SK-N-SH treated with all-trans-retinoic acid at 6 μM for 48 hours (cell line): Measurements from ENCODE around the gene ZDHHC3.

ENCODE experiments used
- ATAC-seq: fragments of 200-7000 bp; cut with Tn5 transposase; 3 replicates; pipeline ENCODE4 v1.9.1; 2020; ENCODE audit warnings: mild to moderate bottlenecking, moderate library complexity
- ARNTL ChIP-seq: fragments of 450-650 bp; formaldehyde crosslinking; IDR thresholded peaks from 2 replicates; pipeline ENCODE4 v1.5.0; 2020; ENCODE audit warnings: low read depth, mild to moderate bottlenecking, moderate library complexity, borderline replicate concordance
- BACH2 ChIP-seq: fragments of 250-450 bp; sonication (Bioruptor Pico); IDR thresholded peaks from 2 replicates; pipeline ENCODE4 v1.9.0; 2021; ENCODE audit warnings: mild to moderate bottlenecking, borderline replicate concordance
- CSDC2 ChIP-seq: fragments of 250-450 bp; sonication (Bioruptor Pico); IDR thresholded peaks from 2 replicates; pipeline ENCODE4 v1.5.0; 2020; ENCODE audit warnings: mild to moderate bottlenecking, moderate library complexity
- ESRRG ChIP-seq: fragments of 250-450 bp; sonication (Bioruptor Pico); IDR thresholded peaks from 2 replicates; pipeline ENCODE4 v1.6.1; 2021; ENCODE audit warnings: mild to moderate bottlenecking
- GLIS3 ChIP-seq: fragments of 250-450 bp; sonication (Bioruptor Pico); IDR thresholded peaks from 2 replicates; pipeline ENCODE4 v1.5.0; 2020; ENCODE audit warnings: mild to moderate bottlenecking, moderate library complexity
- ISL1 ChIP-seq: fragments of 250-450 bp; sonication (Bioruptor Pico); IDR thresholded peaks from 2 replicates; pipeline ENCODE4 v2.1.2; 2022; ENCODE audit warnings: mild to moderate bottlenecking, moderate library complexity
- OSR1 ChIP-seq: fragments of 250-450 bp; sonication (Bioruptor Pico); IDR thresholded peaks from 2 replicates; pipeline ENCODE4 v1.8.0; 2022; ENCODE audit warnings: moderate library complexity, mild to moderate bottlenecking, inconsistent platforms
- PPARA ChIP-seq: fragments of 250-450 bp; sonication (Bioruptor Pico); IDR thresholded peaks from 2 replicates; pipeline ENCODE4 v1.5.0; 2020; ENCODE audit warnings: mild to moderate bottlenecking, borderline replicate concordance
- RARB ChIP-seq: fragments of 250-450 bp; sonication (Bioruptor Pico); IDR thresholded peaks from 2 replicates; pipeline ENCODE4 v1.8.0; 2021; ENCODE audit warnings: mild to moderate bottlenecking, moderate library complexity
- SNAI2 ChIP-seq: fragments of 250-450 bp; sonication (Bioruptor Pico); IDR thresholded peaks from 2 replicates; pipeline ENCODE4 v1.5.0; 2020; ENCODE audit warnings: mild to moderate bottlenecking, moderate library complexity
- TCF4 ChIP-seq: fragments of 250-450 bp; sonication (Bioruptor Pico); IDR thresholded peaks from 2 replicates; pipeline ENCODE4 v1.8.0; 2021; ENCODE audit warnings: mild to moderate bottlenecking, moderate library complexity, borderline replicate concordance
- ZC3H10 ChIP-seq: fragments of 250-450 bp; sonication (Bioruptor Pico); IDR thresholded peaks from 2 replicates; pipeline ENCODE4 v1.5.1; 2021; ENCODE audit warnings: mild to moderate bottlenecking, moderate library complexity
- ZFP3 ChIP-seq: fragments of 250-450 bp; sonication (Bioruptor Pico); IDR thresholded peaks from 2 replicates; pipeline ENCODE4 v1.5.0; 2020; ENCODE audit warnings: mild to moderate bottlenecking, moderate library complexity
- ZFP30 ChIP-seq: fragments of 450-650 bp; formaldehyde crosslinking; IDR thresholded peaks from 2 replicates; pipeline ENCODE4 v1.5.0; 2022; ENCODE audit warnings: mild to moderate bottlenecking, moderate library complexity
- ZNF70 ChIP-seq: fragments of 450-650 bp; formaldehyde crosslinking; IDR thresholded peaks from 2 replicates; pipeline ENCODE4 v1.5.0; 2020; ENCODE audit warnings: mild to moderate bottlenecking, moderate library complexity
- ZNF8 ChIP-seq: fragments of 450-650 bp; formaldehyde crosslinking; IDR thresholded peaks from 2 replicates; pipeline ENCODE4 v1.5.0; 2020; ENCODE audit warnings: mild to moderate bottlenecking, moderate library complexity
- TF ChIP-seq, protein P1 (sequence below): fragments of 250-450 bp; sonication (Bioruptor Pico); IDR thresholded peaks from 2 replicates; pipeline ENCODE4 v1.5.1; 2021; ENCODE audit warnings: mild to moderate bottlenecking, moderate library complexity
- TF ChIP-seq, protein P2 (sequence below): fragments of 250-450 bp; sonication (Bioruptor Pico); IDR thresholded peaks from 2 replicates; pipeline ENCODE4 v1.8.0; 2020; ENCODE audit warnings: mild to moderate bottlenecking, moderate library complexity, borderline replicate concordance
- TF ChIP-seq, protein P3 (sequence below): fragments of 250-450 bp; sonication (Bioruptor Pico); IDR thresholded peaks from 2 replicates; pipeline ENCODE4 v1.5.1; 2020; ENCODE audit warnings: low read depth, mild to moderate bottlenecking, moderate library complexity
- TF ChIP-seq, protein P4 (sequence below): fragments of 250-450 bp; sonication (Bioruptor Pico); IDR thresholded peaks from 2 replicates; pipeline ENCODE4 v1.5.0; 2020; ENCODE audit warnings: mild to moderate bottlenecking, moderate library complexity

ZDHHC3 gene

DNA sequence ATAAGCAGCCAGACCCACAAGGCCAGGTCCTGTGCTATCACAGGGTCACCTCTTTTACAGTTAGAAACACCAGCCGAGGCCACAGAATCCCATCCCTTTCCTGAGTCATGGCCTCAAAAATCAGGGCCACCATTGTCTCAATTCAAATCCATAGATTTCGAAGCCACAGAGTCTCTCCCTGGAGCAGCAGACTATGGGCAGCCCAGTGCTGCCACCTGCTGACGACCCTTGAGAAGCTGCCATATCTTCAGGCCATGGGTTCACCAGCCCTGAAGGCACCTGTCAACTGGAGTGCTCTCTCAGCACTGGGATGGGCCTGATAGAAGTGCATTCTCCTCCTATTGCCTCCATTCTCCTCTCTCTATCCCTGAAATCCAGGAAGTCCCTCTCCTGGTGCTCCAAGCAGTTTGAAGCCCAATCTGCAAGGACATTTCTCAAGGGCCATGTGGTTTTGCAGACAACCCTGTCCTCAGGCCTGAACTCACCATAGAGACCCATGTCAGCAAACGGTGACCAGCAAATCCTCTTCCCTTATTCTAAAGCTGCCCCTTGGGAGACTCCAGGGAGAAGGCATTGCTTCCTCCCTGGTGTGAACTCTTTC lies 62.0 kb downstream of the ZDHHC3 start (continued):
- TF ChIP-seq, protein P1, sequence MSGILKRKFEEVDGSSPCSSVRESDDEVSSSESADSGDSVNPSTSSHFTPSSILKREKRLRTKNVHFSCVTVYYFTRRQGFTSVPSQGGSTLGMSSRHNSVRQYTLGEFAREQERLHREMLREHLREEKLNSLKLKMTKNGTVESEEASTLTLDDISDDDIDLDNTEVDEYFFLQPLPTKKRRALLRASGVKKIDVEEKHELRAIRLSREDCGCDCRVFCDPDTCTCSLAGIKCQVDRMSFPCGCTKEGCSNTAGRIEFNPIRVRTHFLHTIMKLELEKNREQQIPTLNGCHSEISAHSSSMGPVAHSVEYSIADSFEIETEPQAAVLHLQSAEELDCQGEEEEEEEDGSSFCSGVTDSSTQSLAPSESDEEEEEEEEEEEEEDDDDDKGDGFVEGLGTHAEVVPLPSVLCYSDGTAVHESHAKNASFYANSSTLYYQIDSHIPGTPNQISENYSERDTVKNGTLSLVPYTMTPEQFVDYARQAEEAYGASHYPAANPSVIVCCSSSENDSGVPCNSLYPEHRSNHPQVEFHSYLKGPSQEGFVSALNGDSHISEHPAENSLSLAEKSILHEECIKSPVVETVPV (CRISPR knock-in tag) = no peak
- TF ChIP-seq ZFP3 (CRISPR knock-in tag) = no peak
- no peak for TF ChIP-seq CSDC2 (CRISPR knock-in tag)
- TF ChIP-seq BACH2 (CRISPR knock-in tag) = no peak
- TF ChIP-seq PPARA (CRISPR knock-in tag) = no peak
- TF ChIP-seq ZNF70 (CRISPR knock-in tag) = no peak
- TF ChIP-seq, all 23 proteins: peak for 0

DNA sequence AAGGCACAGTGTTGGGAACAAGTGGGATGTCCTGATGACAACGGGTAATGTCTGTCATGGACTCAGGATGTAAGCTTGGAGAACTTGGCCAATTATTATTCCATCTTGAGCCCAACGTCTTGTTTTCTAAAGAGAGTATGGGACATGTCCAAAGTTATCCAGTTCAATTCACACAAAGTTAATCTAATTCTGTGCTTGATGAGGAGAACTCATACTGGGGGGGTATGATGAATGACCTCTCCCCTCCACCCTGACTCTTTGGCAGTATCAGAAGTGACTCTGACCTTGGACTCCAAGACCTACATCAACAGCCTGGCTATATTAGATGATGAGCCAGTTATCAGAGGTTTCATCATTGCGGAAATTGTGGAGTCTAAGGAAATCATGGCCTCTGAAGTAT lies 65.3 kb downstream of the ZDHHC3 start:
- TF ChIP-seq, protein P2, sequence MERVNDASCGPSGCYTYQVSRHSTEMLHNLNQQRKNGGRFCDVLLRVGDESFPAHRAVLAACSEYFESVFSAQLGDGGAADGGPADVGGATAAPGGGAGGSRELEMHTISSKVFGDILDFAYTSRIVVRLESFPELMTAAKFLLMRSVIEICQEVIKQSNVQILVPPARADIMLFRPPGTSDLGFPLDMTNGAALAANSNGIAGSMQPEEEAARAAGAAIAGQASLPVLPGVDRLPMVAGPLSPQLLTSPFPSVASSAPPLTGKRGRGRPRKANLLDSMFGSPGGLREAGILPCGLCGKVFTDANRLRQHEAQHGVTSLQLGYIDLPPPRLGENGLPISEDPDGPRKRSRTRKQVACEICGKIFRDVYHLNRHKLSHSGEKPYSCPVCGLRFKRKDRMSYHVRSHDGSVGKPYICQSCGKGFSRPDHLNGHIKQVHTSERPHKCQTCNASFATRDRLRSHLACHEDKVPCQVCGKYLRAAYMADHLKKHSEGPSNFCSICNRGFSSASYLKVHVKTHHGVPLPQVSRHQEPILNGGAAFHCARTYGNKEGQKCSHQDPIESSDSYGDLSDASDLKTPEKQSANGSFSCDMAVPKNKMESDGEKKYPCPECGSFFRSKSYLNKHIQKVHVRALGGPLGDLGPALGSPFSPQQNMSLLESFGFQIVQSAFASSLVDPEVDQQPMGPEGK (CRISPR knock-in tag) = no peak
- TF ChIP-seq ARNTL (CRISPR knock-in tag) (no peak), OSR1 (no peak), SNAI2 (CRISPR knock-in tag) (no peak), RARB (CRISPR knock-in tag) (no peak), PPARA (CRISPR knock-in tag) (no peak)
- TF ChIP-seq, protein P3, sequence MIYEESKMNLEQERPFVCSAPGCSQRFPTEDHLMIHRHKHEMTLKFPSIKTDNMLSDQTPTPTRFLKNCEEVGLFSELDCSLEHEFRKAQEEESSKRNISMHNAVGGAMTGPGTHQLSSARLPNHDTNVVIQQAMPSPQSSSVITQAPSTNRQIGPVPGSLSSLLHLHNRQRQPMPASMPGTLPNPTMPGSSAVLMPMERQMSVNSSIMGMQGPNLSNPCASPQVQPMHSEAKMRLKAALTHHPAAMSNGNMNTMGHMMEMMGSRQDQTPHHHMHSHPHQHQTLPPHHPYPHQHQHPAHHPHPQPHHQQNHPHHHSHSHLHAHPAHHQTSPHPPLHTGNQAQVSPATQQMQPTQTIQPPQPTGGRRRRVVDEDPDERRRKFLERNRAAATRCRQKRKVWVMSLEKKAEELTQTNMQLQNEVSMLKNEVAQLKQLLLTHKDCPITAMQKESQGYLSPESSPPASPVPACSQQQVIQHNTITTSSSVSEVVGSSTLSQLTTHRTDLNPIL = no peak
- no peak for ATAC-seq

DNA sequence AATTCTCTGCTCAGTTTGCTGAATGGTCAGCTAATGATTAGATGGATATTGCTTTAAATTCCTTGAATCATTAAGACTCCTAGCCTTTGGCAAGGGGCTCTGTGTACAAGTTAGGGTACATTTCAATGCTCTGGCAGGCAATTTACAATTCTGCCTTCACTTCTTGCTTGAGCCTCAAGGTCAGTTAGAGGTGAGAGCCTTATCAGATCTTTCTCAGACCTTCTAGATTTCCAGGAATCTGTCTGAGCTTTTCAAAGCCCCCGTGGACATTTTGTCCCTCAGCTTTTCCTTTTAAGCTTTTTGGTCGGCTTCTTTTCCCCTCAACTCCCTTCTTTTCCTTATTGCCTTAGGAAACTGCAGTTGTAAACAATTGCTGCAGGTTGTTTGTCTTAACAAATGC lies 66.9 kb downstream of the ZDHHC3 start:
- no peak for ATAC-seq
- TF ChIP-seq ZFP30 (no peak), ZC3H10 (CRISPR knock-in tag) (no peak), ZNF70 (CRISPR knock-in tag) (no peak), OSR1 (no peak), ISL1 (CRISPR knock-in tag) (no peak), ESRRG (CRISPR knock-in tag) (no peak), ZNF8 (CRISPR knock-in tag) (no peak), RARB (CRISPR knock-in tag) (no peak), TCF4 (no peak), PPARA (CRISPR knock-in tag) (no peak), GLIS3 (CRISPR knock-in tag) (no peak)
- TF ChIP-seq, protein P3 = no peak
- TF ChIP-seq, protein P4, sequence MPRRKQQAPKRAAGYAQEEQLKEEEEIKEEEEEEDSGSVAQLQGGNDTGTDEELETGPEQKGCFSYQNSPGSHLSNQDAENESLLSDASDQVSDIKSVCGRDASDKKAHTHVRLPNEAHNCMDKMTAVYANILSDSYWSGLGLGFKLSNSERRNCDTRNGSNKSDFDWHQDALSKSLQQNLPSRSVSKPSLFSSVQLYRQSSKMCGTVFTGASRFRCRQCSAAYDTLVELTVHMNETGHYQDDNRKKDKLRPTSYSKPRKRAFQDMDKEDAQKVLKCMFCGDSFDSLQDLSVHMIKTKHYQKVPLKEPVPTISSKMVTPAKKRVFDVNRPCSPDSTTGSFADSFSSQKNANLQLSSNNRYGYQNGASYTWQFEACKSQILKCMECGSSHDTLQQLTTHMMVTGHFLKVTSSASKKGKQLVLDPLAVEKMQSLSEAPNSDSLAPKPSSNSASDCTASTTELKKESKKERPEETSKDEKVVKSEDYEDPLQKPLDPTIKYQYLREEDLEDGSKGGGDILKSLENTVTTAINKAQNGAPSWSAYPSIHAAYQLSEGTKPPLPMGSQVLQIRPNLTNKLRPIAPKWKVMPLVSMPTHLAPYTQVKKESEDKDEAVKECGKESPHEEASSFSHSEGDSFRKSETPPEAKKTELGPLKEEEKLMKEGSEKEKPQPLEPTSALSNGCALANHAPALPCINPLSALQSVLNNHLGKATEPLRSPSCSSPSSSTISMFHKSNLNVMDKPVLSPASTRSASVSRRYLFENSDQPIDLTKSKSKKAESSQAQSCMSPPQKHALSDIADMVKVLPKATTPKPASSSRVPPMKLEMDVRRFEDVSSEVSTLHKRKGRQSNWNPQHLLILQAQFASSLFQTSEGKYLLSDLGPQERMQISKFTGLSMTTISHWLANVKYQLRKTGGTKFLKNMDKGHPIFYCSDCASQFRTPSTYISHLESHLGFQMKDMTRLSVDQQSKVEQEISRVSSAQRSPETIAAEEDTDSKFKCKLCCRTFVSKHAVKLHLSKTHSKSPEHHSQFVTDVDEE (CRISPR knock-in tag) = no peak
- TF ChIP-seq, protein P2 (CRISPR knock-in tag) = no peak
